Activated CD8-positive, alpha-beta memory T cell treated with anti-CD3 and anti-CD28 coated beads, Interleukin-2, amount 50 U/mL, for 1 hour (primary cell): ENCODE data around the gene CLCA2.

Experiments used
- DNase-seq: peaks from one replicate; pipeline ENCODE4 v3.0.0-alpha.2; 2020; ENCODE audit errors: extremely low read depth

The CLCA2 gene

DNA sequence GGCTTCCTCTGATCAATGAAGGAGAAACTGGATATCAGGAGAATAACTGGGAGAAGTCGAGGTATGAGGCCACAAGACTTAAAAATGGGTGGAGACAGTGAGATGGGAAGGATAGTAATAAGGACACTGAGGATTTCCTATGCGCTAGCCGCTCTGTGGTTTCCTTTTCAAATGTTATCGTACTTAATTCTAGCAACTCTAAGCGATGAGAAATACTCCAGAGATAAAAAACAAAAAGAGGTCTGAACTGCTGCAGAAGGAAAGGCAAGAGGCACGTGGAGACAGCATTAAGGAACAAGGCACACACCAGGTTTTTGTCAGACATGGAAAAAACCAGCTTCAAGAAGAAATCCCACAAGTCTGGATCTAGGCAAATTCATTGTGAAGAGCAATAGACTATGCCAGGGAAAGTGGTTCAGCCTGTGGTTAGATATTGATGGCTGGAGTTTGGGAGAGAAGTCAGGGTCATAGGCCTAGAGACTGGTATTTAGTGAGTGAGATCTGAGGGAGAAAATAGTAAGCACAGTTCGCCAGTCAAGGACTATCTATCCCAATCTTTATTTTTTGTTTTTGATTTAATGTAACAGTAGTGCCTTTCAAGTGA lies 5.3 kb downstream of the CLCA2 start:
- DNase-seq, result no peak

DNA sequence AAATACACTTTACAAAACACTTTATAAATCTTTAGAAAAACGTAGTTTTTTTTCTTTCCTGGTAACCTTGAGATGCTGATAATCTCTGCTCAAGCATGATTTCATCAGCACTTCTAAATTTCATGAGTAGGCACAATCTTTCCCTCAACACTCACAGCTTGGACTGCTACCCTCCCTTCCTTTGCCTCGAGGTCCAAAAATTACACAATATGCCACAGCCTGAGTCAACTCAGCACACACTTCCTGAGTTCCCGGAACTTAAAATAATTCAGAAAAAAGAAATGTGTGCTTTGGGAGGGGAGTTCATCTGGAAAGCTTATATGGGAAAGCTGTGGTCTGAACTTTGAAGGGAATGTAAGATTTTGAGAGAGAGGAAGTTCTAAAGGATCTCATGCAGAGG lies 5.9 kb downstream of the CLCA2 start:
- DNase-seq, result no peak

GRCh38 chr1:86430376-86430775 lies 6.4 kb downstream of the CLCA2 start:
- no peak for DNase-seq

GRCh38 chr1:86434059-86434458 lies 10.1 kb downstream of the CLCA2 start:
- DNase-seq, result no peak

GRCh38 chr1:86435327-86435726 lies 11.4 kb downstream of the CLCA2 start:
- DNase-seq, result no peak

- DNase-seq, result no peak
Measured at GRCh38 chr1:86436041-86436440, 12.1 kb downstream of the CLCA2 start.

DNA sequence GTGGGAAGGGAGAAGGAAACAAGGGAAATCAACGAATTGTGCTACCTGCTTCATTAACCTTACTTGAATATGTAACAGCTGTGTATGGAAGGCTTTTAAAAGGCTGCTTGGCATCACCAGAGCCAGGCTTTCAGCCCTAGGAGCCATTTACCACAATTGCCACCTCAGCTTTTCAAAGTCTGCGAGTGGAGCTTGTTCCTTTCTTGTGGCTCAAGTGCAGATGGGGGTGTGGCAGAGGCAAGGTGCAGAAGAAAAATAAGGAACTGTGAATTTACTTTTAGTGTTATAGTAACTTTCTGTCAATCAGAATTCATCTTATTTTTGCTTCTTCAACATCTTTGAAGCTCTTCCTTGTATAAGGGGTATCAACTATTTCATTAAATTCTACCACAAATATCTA lies 17.6 kb downstream of the CLCA2 start:
- DNase-seq, result peak; percentile 9

GRCh38 chr1:86441997-86442396 lies 18.0 kb downstream of the CLCA2 start:
- DNase-seq, result no peak

GRCh38 chr1:86445919-86446318 lies 21.9 kb downstream of the CLCA2 start:
- no peak for DNase-seq

DNA sequence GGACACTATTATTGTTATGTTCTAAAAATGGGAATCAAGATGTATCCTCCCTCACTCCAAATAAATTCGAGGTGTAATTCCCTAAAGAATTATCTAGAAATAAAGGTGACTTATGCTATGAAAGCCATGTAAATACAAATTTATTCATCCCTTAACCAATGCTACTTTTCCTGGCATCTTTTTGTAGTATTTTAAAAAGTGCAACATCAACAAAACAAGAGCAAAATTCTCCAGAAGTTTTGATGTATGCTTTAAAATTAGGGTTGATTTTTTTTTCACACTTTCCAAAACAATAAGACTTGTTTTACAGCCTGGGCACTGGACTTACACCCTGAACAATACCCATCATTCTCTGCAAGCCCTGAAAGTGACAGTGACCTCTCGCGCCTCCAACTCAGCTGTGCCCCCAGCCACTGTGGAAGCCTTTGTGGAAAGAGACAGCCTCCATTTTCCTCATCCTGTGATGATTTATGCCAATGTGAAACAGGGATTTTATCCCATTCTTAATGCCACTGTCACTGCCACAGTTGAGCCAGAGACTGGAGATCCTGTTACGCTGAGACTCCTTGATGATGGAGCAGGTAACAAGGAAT lies 23.3 kb downstream of the CLCA2 start:
- DNase-seq, result no peak

DNA sequence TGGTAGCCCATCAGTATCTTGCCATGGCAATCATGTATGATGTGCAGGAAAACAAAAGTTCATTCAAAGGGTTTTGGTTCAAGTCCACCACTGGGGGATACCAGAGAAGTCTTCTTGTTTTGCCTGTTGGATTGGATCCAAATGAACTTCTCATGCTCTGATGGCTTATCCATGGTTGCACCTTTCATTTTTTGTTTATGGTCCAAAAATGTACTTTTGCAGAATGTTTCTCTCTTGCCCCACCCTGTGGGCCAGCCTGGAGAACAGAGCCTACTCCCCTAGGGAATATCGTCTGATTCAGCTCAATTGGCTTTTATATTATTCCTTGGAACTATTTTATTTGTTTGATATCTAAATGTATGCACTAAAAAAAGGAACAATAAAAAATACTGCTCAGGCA lies 24.7 kb downstream of the CLCA2 start:
- no peak for DNase-seq

DNA sequence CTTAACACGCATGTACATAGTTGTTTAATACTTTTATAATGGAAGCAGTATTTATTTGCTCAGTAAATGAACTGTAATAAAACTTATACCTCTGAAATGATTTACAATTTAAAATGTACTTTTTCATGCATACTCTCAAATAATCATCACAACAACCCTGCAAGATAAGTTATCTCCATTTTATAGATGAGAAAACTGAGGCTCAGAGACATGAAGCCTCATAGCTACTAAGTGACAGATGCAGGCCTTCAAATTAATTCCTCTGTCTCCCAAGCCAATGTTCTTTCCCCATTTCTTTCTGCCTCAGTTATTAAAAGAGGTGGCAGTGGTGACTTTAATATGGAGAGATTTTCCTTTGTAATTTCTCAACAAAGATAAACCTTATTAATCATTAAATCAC lies 25.1 kb downstream of the CLCA2 start:
- DNase-seq, result no peak

DNA sequence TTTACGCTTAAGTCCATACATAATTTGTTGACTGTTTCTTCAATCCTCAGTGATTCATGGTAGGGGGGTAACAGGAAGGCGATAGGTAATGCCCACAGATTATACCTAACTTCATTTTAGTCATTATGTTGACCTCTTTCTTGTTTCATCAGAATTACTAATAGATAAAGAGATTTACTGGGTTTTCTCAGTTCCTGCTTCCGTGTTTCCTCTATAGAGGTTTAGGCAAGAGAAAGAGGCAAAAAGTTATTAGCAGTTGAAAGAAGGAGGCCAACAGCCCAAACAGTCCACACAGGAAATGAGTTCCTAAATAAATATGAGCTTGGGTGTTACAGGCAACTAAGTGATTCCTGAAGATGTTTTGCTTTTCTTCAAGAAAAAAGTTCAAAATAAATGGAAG lies 26.9 kb downstream of the CLCA2 start:
- no peak for DNase-seq

- no peak for DNase-seq
Measured at GRCh38 chr1:86453664-86454063, 29.7 kb downstream of the CLCA2 start.

- DNase-seq, result no peak
Measured at GRCh38 chr1:86455073-86455472, 31.1 kb downstream of the CLCA2 start.

DNA sequence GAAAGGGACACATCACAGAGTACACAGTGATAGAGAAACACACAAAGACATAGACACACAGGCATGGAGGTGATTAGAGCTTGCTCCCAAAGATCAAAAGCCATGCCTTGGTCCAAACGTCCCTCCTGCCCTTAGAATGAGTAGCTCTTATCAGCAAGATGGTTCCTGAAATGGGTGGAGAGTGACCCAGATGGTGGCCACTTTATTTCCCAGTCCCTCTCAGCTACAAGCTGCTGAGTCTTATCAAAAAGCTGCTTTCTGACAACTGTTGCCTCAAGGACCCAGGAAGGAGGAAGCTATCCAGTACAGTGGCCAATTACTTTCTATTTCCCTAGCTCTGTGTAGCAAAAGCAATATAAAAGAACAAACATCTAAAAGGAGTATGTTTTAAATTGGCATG lies 37.0 kb downstream of the CLCA2 start:
- no peak for DNase-seq

DNA sequence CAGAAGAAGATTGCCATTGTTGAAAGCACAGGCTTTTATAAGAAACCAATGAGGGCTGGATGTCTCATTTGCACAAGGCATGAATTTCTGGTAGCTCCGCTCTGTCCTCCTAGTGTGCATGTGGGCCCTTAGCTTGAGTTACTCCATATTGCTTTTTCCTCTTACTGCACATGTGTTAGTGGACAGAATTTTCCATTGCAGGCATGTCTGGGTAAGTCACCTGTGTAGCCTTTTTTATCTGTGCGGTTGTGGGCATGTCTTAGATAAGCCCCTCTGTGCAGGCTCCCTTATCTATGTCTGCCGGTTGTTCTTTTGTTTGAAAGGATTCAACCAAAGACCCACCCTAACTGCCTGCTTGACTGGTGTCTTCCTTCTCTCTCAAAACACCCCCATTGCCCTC lies 37.5 kb downstream of the CLCA2 start:
- no peak for DNase-seq

DNA sequence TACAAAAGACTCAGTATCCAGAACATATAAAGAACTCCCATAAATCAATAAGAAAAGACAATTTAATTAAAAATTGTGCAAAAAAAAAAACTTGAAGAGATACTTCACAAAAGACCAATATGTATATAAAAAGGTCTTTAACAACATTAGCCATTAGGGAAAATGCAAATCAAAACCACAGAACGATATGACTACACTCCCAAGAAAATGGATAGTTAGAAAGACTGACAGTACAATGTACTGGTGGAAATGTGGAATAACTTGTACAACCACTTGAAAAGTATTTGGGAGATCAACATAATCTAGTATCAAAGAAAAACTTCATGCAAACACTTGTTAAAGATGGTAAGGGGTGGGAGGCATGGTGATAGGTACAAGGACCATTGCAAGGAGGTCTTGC lies 40.8 kb downstream of the CLCA2 start:
- no peak for DNase-seq

GRCh38 chr1:86466109-86466844 lies 42.3 kb downstream of the CLCA2 start:
- DNase-seq, result no peak

GRCh38 chr1:86466986-86467385 lies 43.0 kb downstream of the CLCA2 start:
- DNase-seq, result no peak

DNA sequence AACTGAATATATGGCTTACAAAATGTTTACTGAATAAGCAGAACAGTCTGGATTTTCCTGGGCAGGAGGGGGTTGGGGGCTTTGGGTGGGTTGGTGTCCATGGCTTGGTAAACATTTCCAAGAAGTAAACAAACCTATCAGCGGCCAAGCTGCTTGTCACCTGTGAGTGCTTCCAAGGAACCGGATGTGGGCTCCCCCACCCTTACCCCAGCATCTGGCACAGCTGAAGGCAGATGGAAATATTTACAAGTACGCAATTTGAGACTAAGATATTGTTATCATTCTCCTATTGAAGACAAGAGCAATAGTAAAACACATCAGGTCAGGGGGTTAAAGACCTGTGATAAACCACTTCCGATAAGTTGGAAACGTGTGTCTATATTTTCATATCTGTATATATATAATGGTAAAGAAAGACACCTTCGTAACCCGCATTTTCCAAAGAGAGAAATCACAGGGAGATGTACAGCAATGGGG lies 44.6 kb downstream of the CLCA2 start, which contains the start of gene CLCA1:
CLCA1 (plus strand) TSS at position 427 of the 477 bp plus-strand sequence; CDS start at position 472, 45 bp downstream.
- no peak for DNase-seq

GRCh38 chr1:86470859-86471258 lies 46.9 kb downstream of the CLCA2 start:
- no peak for DNase-seq

DNA sequence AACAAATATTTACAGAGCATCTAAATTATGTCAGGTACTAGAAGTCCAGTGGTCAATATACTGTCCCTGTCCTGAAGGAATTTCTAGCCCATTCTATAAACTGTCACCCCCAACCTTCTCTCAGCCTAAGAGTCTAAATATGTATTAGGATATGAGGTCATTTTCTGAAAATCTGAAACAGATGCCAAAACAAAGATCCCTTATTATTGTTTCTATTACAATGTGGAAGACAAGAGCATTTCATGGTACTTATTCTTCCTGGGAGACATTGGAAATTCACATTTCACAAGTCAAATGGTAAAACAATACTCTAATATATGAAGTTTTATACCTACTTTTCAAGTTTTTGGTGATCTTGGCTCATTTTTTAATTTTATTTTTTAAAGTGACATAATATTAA lies 47.3 kb downstream of the CLCA2 start:
- no peak for DNase-seq
